DND-41 (cell line): ENCODE results near the gene ERCC6L2.

Source experiments
- ATAC-seq: fragments of 200-7000 bp; cut with Tn5 transposase; 3 replicates; pipeline ENCODE4 v1.9.1; 2021; ENCODE audit warnings: low read depth; ENCODE audit not compliant: insufficient read depth
- DNase-seq: peaks from one replicate; pipeline ENCODE4 v3.0.0-alpha.2; 2020
- H2AFZ ChIP-seq: 2 replicates; pipeline ENCODE4 v1.6.0; 2012; ENCODE audit warnings: low read depth, low read length
- H3K27ac ChIP-seq: 2 replicates; pipeline ENCODE4 v1.5.1; 2012; ENCODE audit warnings: low read length, inconsistent platforms
- H3K27me3 ChIP-seq: fragments of 200-600 bp; sonication (generic); 2 replicates; pipeline ENCODE4 v1.6.0; 2012; ENCODE audit warnings: low read length, mild to moderate bottlenecking, inconsistent platforms; ENCODE audit not compliant: insufficient read depth, poor library complexity
- H3K36me3 ChIP-seq: 2 replicates; pipeline ENCODE4 v1.5.1; 2012; ENCODE audit warnings: low read length, inconsistent platforms; ENCODE audit not compliant: insufficient read depth
- H3K4me1 ChIP-seq: 2 replicates; pipeline ENCODE4 v1.5.1; 2012; ENCODE audit warnings: mild to moderate bottlenecking, low read length; ENCODE audit not compliant: insufficient read depth
- H3K4me2 ChIP-seq: 2 replicates; pipeline ENCODE4 v1.6.0; 2012; ENCODE audit warnings: mild to moderate bottlenecking, moderate library complexity, low read length, inconsistent platforms; ENCODE audit not compliant: insufficient read depth
- H3K4me3 ChIP-seq, 2 experiments: fragments of 200-600 bp in 1 of 2; shearing (Covaris generic) in 1 of 2; 2 replicates each; pipeline ENCODE4 v1.5.1; 2012 to 2016; ENCODE audit warnings: inconsistent platforms in 2 of 2, low read length in 2 of 2, mild to moderate bottlenecking in 2 of 2, low read depth in 1 of 2, moderate library complexity in 1 of 2
- H3K79me2 ChIP-seq: 2 replicates; pipeline ENCODE4 v1.6.0; 2012; ENCODE audit warnings: low read length, inconsistent platforms; ENCODE audit not compliant: insufficient read depth
- H3K9ac ChIP-seq: 2 replicates; pipeline ENCODE4 v1.6.0; 2012; ENCODE audit warnings: low read depth, mild to moderate bottlenecking, inconsistent platforms, low read length, moderate library complexity
- H3K9me3 ChIP-seq: 2 replicates; pipeline ENCODE4 v1.5.1; 2012; ENCODE audit warnings: low read length, moderate library complexity, mild to moderate bottlenecking, inconsistent platforms; ENCODE audit not compliant: insufficient read depth, severe bottlenecking
- H4K20me1 ChIP-seq: 2 replicates; pipeline ENCODE4 v1.6.0; 2012; ENCODE audit warnings: low read length; ENCODE audit not compliant: insufficient read depth
- EZH2 ChIP-seq: IDR thresholded peaks from 3 replicates; pipeline ENCODE4 v1.6.1; 2012; ENCODE audit warnings: borderline replicate concordance, low read depth, mild to moderate bottlenecking, moderate library complexity, low read length, inconsistent platforms; ENCODE audit not compliant: severe bottlenecking
- TF ChIP-seq, protein P1 (sequence below): IDR thresholded peaks from 2 replicates; pipeline ENCODE4 v1.5.1; 2012; ENCODE audit warnings: borderline replicate concordance, low read length, moderate library complexity, mild to moderate bottlenecking; ENCODE audit not compliant: poor library complexity, severe bottlenecking; ENCODE audit errors: extremely low read depth

Gene ERCC6L2

DNA sequence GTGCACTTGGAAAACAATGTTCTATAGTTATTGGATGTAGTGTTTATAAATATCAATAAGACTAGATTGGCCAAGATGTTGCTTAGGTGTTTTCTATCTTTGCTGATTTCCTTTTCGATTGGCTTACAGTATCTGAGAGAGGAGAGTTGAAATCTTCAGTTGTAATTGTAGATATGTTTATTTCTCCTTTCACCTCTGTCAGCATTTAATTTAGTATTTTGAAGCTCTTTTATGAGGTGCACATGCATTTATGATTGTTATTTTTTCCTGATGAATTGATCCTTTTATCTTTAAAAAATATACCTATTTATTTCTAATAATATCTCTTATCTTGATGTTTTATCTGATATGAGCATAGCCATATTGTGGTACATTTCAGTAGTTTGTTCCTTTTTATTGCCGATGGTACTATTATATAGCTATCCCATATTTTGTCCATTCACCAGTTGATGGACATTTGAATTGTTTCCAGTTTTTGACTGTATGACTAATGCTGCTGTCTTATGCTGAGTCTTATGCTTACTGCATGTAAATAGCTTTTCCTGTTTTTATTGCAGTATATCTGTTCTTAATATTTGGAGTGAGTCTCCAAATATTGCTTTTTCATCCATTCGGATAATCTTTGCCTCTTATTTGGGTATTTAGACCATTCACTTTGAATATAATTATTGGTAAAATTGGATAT is 34.7 kb downstream of the ERCC6L2 start:
- Histone ChIP-seq H3K9me3 (no peaks in the 10 kb centered on the region), H3K4me3 (no peak overlapping the region), H3K79me2 (peaks cover 12% of the 10 kb centered on the region; the same call in 1 of the 2 replicates), H3K9ac (no peak overlapping the region), H3K27ac (no peak overlapping the region), H3K27me3 (no peaks in the 10 kb centered on the region), H3K4me2 (no peak overlapping the region), H4K20me1 (peaks cover 4% of the 10 kb centered on the region; the same call in 1 of the 2 replicates), H2AFZ (no peak overlapping the region), H3K36me3 (peaks cover 32% of the 10 kb centered on the region), H3K4me1 (no peaks in the 10 kb centered on the region)
- TF ChIP-seq EZH2 = no peak
- TF ChIP-seq, protein P1, sequence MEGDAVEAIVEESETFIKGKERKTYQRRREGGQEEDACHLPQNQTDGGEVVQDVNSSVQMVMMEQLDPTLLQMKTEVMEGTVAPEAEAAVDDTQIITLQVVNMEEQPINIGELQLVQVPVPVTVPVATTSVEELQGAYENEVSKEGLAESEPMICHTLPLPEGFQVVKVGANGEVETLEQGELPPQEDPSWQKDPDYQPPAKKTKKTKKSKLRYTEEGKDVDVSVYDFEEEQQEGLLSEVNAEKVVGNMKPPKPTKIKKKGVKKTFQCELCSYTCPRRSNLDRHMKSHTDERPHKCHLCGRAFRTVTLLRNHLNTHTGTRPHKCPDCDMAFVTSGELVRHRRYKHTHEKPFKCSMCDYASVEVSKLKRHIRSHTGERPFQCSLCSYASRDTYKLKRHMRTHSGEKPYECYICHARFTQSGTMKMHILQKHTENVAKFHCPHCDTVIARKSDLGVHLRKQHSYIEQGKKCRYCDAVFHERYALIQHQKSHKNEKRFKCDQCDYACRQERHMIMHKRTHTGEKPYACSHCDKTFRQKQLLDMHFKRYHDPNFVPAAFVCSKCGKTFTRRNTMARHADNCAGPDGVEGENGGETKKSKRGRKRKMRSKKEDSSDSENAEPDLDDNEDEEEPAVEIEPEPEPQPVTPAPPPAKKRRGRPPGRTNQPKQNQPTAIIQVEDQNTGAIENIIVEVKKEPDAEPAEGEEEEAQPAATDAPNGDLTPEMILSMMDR = no peak
- DNase-seq (no peak), ATAC-seq (no peak)

DNA sequence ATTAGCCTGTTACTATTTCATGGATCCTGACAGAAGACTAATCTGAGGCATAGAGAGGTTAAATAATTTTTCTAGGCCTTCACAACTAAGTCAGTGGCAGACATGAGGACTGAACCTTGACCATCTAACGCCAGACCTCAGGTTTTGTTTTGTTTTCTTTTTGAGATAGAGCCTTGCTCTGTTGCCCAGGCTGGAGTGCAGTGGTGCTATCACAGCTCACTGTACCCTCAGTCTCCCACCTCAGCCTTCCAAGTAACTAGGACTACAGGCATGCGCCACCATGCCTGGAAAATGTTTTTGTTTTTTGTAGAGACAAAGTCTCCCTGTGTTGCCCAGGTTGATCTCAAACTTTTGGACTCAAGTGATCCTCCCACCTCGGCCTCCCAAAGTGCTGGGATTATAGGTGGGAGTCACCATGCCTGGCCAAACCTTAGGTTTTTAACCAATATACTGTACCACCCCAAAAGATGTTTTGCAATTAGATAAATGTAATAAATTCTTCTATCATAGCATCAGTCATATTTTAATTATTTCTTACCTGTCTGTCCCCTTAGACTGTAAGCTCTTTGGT is 35.4 kb downstream of the ERCC6L2 start:
- H3K4me1 ChIP-seq = no peaks in the 10 kb centered on the region
- H3K36me3 ChIP-seq = peaks cover 37% of the 10 kb centered on the region
- H3K9ac ChIP-seq = no peak overlapping the region
- H3K4me3 ChIP-seq = no peak overlapping the region
- H3K27me3 ChIP-seq = no peaks in the 10 kb centered on the region
- H3K27ac ChIP-seq = no peak overlapping the region
- H3K79me2 ChIP-seq = peaks cover 8% of the 10 kb centered on the region; the same call in 1 of the 2 replicates
- ATAC-seq (no peak), DNase-seq (no peak)
- peaks cover 4% of the 10 kb centered on the region; the same call in 1 of the 2 replicates for H4K20me1 ChIP-seq
- no peak for TF ChIP-seq EZH2
- TF ChIP-seq, protein P1 = no peak
- H2AFZ ChIP-seq = no peak overlapping the region
- H3K4me2 ChIP-seq = no peak overlapping the region
- H3K9me3 ChIP-seq = no peaks in the 10 kb centered on the region

DNA sequence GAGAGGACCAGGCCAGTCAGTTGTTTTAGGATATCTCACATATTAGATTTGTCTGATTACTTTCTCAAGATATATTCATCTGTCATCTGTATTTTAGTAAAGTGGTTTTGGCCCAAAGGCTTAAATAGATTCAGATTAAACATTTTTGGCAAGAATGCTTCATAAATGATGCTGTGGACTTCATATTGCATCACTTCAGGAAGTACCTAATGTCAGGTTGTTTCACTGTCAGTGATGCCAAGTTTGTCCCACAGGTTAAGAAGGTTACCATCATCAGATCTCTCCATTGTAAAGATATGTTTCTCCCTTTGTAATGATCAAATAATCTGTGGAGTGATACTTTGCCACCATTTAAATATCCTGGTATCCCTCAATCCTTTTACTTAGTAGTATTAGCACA is 37.3 kb downstream of the ERCC6L2 start:
- Histone ChIP-seq H3K27ac (no peak overlapping the region), H2AFZ (no peak overlapping the region), H3K9ac (no peak overlapping the region), H3K4me2 (no peak overlapping the region), H3K9me3 (no peaks in the 10 kb centered on the region), H3K27me3 (no peaks in the 10 kb centered on the region), H3K36me3 (peaks cover 44% of the 10 kb centered on the region), H3K4me3 (no peak overlapping the region), H3K4me1 (no peaks in the 10 kb centered on the region), H4K20me1 (peaks cover 4% of the 10 kb centered on the region; the same call in 1 of the 2 replicates), H3K79me2 (peaks cover 6% of the 10 kb centered on the region; the same call in 1 of the 2 replicates)
- DNase-seq (no peak), ATAC-seq (no peak)
- TF ChIP-seq, protein P1 = no peak
- TF ChIP-seq EZH2 = no peak
